DMS153 treated with DMSO at 0.1 percent for 48 hours (cell line): Measurements from ENCODE around the gene FAM8A1.

Experiments
- DNase-seq: peaks from one replicate; lab custom pipeline; 2025; ENCODE audit not compliant: unreplicated experiment; lab: John Stamatoyannopoulos, UW

Gene FAM8A1

GRCh38 chr6:17653198-17653882, 53.2 kb downstream of the FAM8A1 start:
- DNase-seq, result no peak

DNA sequence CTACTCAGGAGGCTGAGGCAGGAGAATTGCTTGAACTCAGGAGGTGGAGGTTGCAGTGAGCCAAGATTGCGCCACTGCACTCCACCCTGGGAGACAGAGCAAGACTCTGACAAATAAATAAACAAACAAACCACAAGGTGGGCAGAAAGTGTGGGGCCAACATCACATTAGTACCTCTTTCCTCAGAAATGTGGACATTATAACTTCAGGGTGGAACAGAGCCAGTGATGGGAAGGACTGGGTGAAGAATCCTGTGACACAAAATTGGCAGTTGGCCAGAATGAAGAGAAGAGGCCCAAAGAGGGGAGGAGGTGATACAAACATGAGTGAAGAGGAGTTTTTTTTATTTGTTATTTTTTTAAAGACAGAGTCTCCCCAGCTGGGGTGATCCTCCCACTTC, 56.0 kb downstream of the FAM8A1 start:
- DNase-seq, result no peak

DNA sequence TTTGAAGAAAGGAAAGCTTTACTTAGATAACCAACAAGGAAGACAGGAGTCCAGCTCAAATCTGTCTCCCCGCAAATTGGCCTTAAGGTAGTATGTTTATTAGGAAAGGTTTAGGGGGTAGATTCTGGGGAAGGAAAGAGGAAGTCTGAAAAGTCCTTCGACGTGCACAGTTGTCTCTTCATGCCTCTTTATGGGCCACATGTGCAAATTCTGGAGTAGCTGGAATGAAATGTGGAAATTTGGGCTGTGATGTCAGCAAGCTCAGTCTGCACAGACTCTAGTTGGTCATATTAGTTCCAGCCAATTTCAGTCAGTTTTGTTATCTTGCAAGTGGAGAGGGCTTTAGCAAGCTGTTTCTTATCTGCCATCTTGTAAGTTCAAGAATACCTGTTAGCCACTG, 56.5 kb downstream of the FAM8A1 start:
- no peak for DNase-seq
